Keratinocyte (primary cell): ENCODE data around the gene LCT.

Experiments
- EZH2 ChIP-seq: IDR thresholded peaks from one replicate; pipeline ENCODE4 v1.6.1; 2012; ENCODE audit warnings: inconsistent platforms, mild to moderate bottlenecking, low read length, moderate library complexity
- TF ChIP-seq, protein P1 (sequence below), 3 experiments: IDR thresholded peaks in 1 of 3; conservative IDR thresholded peaks in 1 of 3; optimal IDR thresholded peaks in 1 of 3; 2 replicates in 2 of 3; 3 replicates in 1 of 3; pipeline versions ENCODE3 to v1.5.1; 2011; ENCODE audit warnings: low read length in 3 of 3, mild to moderate bottlenecking in 3 of 3, moderate library complexity in 2 of 3, control low read depth in 1 of 3, inconsistent platforms in 1 of 3; ENCODE audit not compliant: insufficient read depth in 2 of 3; ENCODE audit errors: extremely low read depth in 1 of 3

DNA sequence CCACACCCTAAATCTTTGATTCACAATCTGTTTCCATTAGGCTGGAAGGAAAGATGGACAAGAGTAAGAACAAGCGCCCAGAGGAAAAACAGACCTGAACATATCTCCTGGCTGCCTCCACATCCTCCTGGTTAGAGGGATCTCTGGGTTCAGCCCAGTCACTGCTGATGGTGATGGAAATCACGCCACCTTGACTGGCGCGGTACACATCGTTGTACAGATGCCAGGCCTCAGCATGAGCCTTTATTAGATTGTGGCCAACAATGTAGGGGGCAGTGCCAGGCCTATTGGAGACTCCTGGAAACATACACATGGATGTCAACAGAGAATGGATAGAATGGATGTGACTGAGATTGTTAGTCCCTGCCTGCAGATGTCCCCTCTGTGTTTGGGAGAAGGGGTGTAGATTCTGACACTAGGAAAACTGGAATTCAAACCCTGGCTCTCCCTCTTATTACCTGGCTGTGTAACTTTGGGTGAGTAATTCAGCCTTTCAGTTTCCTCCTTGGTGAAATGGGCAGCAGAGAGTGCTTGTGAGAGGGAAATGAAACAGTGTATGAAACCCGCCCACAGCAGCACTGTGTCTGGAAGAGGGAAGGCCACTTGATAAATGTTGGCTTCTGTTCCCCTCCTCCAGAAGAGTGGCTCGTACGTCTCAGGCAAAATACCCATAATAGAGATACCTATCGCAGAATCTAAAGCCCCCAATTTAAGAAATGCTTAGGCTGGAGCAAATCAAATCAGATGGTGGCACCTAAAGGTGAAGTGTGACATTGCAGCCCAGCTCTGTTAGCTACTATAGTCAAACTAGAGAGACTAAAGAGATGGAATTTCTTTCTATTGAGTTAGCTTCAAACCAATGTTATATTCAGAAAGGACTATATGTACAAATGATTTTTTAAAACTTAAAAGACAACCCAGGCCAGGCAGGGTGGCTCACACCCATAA, 36.2 kb downstream of the LCT start:
- TF ChIP-seq EZH2 = no peak
- TF ChIP-seq, protein P1, sequence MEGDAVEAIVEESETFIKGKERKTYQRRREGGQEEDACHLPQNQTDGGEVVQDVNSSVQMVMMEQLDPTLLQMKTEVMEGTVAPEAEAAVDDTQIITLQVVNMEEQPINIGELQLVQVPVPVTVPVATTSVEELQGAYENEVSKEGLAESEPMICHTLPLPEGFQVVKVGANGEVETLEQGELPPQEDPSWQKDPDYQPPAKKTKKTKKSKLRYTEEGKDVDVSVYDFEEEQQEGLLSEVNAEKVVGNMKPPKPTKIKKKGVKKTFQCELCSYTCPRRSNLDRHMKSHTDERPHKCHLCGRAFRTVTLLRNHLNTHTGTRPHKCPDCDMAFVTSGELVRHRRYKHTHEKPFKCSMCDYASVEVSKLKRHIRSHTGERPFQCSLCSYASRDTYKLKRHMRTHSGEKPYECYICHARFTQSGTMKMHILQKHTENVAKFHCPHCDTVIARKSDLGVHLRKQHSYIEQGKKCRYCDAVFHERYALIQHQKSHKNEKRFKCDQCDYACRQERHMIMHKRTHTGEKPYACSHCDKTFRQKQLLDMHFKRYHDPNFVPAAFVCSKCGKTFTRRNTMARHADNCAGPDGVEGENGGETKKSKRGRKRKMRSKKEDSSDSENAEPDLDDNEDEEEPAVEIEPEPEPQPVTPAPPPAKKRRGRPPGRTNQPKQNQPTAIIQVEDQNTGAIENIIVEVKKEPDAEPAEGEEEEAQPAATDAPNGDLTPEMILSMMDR (optimal IDR thresholded peaks at IDR 0.05 in 1 of 3, IDR thresholded peaks at IDR 0.05 in 1 of 3, conservative IDR thresholded peaks at IDR 0.05 in 1 of 3; ENCODE audit: extremely low read depth in 1 of 3, insufficient read depth in 2 of 3, low read length in 3 of 3) = peak in 1 of 3 experiments; percentile 8
